Prostate gland (tissue), 2 donors: ENCODE results near the gene KCNK7.

Source experiments
- CTCF ChIP-seq, 4 experiments: fragments of 200-600 bp in 2 of 4; fragments of 450-650 bp in 2 of 4; sonication (generic) in 2 of 4; IDR thresholded peaks; 1 replicate in 3 of 4; 2 replicates in 1 of 4; pipeline ENCODE4 v1.5.1; 2016 to 2019; ENCODE audit warnings: antibody characterized with exemption in 4 of 4, mild to moderate bottlenecking in 2 of 4, moderate library complexity in 2 of 4
- POLR2A ChIP-seq: fragments of 450-650 bp; IDR thresholded peaks from one replicate; pipeline ENCODE4 v1.6.1; 2016; ENCODE audit warnings: antibody characterized with exemption, mild to moderate bottlenecking
- POLR2AphosphoS5 ChIP-seq: sonication (generic); formaldehyde crosslinking; IDR thresholded peaks from one replicate; pipeline ENCODE4 v1.6.1; 2017; ENCODE audit warnings: antibody characterized with exemption

GRCh38 chr11:65559535-65559934 lies 36.1 kb downstream of the KCNK7 start:
- TF ChIP-seq CTCF (IDR thresholded peaks at IDR 0.05) (no peak), POLR2A (no peak), POLR2AphosphoS5 (no peak)
